ENCODE results near the gene MPO.
A peak's percentile ranks its signal among the peaks of the same experiment; 100 is the strongest.

MPO gene

DNA sequence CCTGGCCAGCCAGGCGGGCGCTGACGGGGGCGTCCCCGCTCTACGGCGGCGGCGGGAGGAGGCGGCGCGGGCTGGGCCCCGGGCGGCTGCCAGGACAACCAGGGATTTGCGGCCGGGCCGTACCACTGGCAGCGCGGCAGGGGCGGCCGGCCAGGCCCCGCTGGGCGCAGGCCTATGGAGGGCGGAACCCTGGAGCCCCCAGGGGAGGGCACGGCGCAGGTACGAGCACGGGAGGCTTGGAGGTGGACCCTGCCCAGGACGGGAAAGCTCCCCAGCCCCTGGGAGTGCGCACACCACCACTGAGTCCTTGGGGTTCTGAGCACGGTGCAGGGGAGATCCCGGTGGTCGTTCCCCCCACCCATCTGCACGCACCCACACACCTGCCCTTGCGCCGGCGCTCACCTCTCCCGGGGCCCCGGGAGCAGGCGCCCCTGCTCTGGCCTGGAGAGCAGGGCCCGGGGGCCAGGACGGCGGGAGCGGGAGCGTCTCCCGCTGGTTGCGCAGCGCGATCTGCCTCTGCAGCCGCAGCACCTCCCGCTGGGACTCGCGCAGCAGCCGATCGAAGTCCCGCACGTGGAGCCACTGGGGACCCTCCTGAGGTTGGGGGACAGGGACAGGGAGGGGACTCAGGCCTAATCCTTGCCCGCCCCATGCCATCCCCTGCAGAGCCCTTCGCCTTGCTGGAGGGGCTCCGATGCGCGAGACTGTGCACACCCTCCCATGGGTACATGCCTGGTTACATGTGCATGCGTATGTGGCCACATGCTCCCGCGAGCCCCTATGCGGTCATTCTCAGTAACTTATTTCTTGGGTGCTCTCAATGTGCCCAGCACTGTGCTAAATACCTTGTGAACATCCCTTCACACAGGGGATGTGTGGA lies 43.9 kb upstream of the MPO start:
- DNase-seq (ENCODE audit: insufficient read length): peak; percentile 23
- TF ChIP-seq TAF1 (IDR thresholded peaks at IDR 0.05; ENCODE audit: borderline replicate concordance, low read depth, low read length): no peak
- TF ChIP-seq POLR2AphosphoS5 (IDR thresholded peaks at IDR 0.05; ENCODE audit: low read depth, low read length): peak; percentile 33; the same call in 1 of the 2 replicates
- TF ChIP-seq POLR2A (IDR thresholded peaks at IDR 0.05; ENCODE audit: low read depth, low read length): peak; percentile 60
- no peak for FAIRE-seq

GRCh38 chr17:58324056-58324408 lies 43.3 kb upstream of the MPO start:
- DNase-seq (ENCODE audit: insufficient read length) (no peak), FAIRE-seq (no peak)
- TF ChIP-seq TAF1 (IDR thresholded peaks at IDR 0.05; ENCODE audit: borderline replicate concordance, low read depth, low read length) (no peak), POLR2A (IDR thresholded peaks at IDR 0.05; ENCODE audit: low read depth, low read length) (no peak), POLR2AphosphoS5 (IDR thresholded peaks at IDR 0.05; ENCODE audit: low read depth, low read length) (no peak)

- peak; percentile 13 for DNase-seq (ENCODE audit: insufficient read length)
- TF ChIP-seq POLR2AphosphoS5 (IDR thresholded peaks at IDR 0.05; ENCODE audit: low read depth, low read length): no peak
- no peak for TF ChIP-seq TAF1 (IDR thresholded peaks at IDR 0.05; ENCODE audit: borderline replicate concordance, low read depth, low read length)
- TF ChIP-seq POLR2A (IDR thresholded peaks at IDR 0.05; ENCODE audit: low read depth, low read length): peak; percentile 48; the same call in 1 of the 2 replicates
These were observed 42.8 kb upstream of the MPO start for GRCh38 chr17:58323366-58324055.

DNA sequence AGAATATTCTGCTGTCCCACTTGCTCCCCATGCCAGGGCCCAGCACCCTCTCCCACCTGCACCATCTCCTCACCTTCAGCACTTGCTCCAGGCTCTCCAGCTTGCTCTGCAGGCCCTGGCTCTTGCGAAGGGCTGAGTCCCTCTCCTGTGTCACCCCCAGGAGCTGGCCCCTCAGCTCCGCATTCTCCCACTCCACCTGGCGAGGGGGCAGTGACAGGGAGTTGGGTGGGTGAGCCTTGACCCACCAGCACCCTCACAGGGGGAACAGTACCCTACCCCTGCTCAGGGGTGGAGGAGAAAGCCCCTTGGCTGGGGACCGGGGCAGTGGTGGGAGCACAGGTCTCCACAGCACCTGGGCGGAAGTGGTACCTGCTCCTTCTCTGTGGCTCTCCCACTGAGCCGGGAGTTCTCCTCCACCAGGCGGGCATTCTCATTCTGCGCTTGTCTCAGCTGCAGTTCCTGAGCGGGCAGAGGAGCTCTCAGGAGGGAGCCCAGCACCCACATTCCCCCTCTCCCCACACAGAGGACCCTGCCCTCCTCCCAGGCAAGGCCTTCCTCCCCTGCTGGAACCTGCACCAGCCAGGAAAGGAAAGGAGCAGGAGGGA lies 41.9 kb upstream of the MPO start:
- FAIRE-seq (no peak), DNase-seq (ENCODE audit: insufficient read length) (peak; percentile 15)
- no peak for TF ChIP-seq POLR2AphosphoS5 (IDR thresholded peaks at IDR 0.05; ENCODE audit: low read depth, low read length)
- no peak for TF ChIP-seq TAF1 (IDR thresholded peaks at IDR 0.05; ENCODE audit: borderline replicate concordance, low read depth, low read length)
- no peak for TF ChIP-seq POLR2A (IDR thresholded peaks at IDR 0.05; ENCODE audit: low read depth, low read length)

More at GRCh38 chr17:58323366-58324055, 42.8 kb upstream of the MPO start:
- FAIRE-seq: no peak

DNA sequence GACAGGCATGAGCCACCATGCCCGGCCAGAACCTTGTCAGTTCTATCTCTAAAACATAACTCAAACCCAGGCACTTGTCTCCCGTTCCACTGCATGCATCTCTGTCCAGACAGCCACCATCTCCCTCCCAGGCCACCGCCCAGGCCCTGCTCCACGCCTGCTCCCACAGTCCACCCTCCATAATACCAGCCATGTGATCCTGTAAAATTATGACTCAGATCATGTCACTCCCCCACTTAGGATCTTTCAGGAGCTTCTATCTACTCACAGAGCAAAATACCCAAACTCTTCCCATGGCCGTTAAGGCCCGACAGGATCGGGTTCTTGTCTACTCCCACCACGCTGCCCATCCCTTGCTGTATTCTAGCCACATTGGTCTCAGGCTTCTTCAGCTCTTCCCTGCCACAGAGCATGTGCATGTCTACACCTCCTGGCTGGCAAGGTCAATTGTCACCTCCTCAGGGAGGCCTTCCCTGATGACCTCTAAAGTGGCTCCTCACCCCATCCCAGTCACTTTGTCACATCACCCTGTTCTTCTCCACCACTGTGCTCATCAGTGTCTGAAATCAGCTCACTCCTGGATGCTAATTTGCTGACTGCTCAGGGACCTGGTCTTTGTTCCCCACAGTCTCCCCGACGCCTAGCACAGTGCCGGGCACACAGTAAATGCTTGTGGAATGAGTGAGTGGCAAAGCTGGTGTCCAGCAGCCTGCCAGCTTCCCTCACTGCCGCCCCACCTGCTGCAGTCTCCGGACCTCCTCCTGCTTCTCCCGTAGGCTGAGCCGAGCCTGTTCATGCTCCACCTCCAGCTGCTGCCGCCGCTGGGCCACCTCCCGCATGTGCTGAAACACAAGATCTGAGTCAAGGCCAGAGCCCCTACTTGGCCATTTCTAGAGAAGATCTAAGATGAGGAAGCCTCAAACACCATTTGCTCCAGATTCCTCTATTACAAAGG lies 41.1 kb upstream of the MPO start:
- FAIRE-seq (no peak), DNase-seq (ENCODE audit: insufficient read length) (peak; percentile 1)
- TF ChIP-seq POLR2A (IDR thresholded peaks at IDR 0.05; ENCODE audit: low read depth, low read length) (no peak), TAF1 (IDR thresholded peaks at IDR 0.05; ENCODE audit: borderline replicate concordance, low read depth, low read length) (no peak), POLR2AphosphoS5 (IDR thresholded peaks at IDR 0.05; ENCODE audit: low read depth, low read length) (no peak)

DNA sequence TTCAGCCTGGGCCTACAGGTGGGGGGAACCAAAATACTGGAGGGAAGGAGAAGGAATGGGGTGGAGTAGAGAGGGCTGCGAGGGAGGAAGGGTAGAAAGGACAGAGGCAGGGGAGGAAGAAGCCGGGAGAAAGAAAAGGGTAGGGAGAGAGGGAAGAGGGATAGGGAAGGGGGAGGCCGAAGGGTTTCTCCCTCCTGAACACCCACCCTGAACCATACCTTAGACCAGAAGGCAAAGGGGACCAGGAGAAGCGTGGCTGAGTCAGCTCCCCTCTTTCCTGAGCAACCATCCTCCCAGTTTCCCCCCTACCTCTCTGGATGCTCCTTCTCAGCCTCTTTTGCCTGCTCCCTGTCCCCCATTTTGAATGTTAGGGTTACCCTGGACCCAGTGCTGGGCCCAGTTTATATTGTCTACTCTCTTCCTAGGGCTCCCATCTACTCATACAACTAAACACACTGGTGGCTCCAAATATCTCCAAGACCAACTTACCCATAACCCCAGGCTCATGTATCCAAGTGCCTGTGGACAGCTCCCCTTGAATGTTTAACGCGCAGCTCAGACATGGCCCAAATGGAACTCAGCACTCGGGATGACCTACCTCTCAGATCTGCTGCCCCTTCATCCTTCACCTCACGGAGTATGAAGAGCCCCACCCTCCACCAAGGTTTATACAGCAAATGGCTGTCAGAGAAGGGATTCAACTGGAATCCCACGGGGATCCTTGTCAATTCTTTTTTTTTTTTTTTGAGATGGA lies 40.0 kb upstream of the MPO start:
- FAIRE-seq: no peak
- DNase-seq (ENCODE audit: insufficient read length): no peak
- TF ChIP-seq TAF1 (IDR thresholded peaks at IDR 0.05; ENCODE audit: borderline replicate concordance, low read depth, low read length) (no peak), POLR2AphosphoS5 (IDR thresholded peaks at IDR 0.05; ENCODE audit: low read depth, low read length) (no peak), POLR2A (IDR thresholded peaks at IDR 0.05; ENCODE audit: low read depth, low read length) (no peak)

- TF ChIP-seq POLR2AphosphoS5 (IDR thresholded peaks at IDR 0.05; ENCODE audit: low read depth, low read length): no peak
- FAIRE-seq: no peak
These were observed 39.4 kb upstream of the MPO start for GRCh38 chr17:58320163-58320558.

GRCh38 chr17:58319173-58320162 lies 38.7 kb upstream of the MPO start:
- no peak for DNase-seq (ENCODE audit: insufficient read length)
- TF ChIP-seq POLR2A (IDR thresholded peaks at IDR 0.05; ENCODE audit: low read depth, low read length): no peak
- no peak; the same call in 1 of the 2 replicates for TF ChIP-seq POLR2AphosphoS5 (IDR thresholded peaks at IDR 0.05; ENCODE audit: low read depth, low read length)
- no peak for TF ChIP-seq TAF1 (IDR thresholded peaks at IDR 0.05; ENCODE audit: borderline replicate concordance, low read depth, low read length)
- FAIRE-seq: no peak

More at GRCh38 chr17:58320163-58320558, 39.4 kb upstream of the MPO start:
- no peak for DNase-seq (ENCODE audit: insufficient read length)

GRCh38 chr17:58318627-58319172 lies 38.0 kb upstream of the MPO start:
- DNase-seq (ENCODE audit: insufficient read length): peak; percentile 6
- FAIRE-seq: no peak
- TF ChIP-seq POLR2A (IDR thresholded peaks at IDR 0.05; ENCODE audit: low read depth, low read length) (no peak), POLR2AphosphoS5 (IDR thresholded peaks at IDR 0.05; ENCODE audit: low read depth, low read length) (no peak)

All from GM12892 (cell line).